Skin of body (tissue), 2 donors: ENCODE results near the gene SLC23A2. TPM values are rescaled to one million over a fixed set of nuclear protein-coding genes. Genes with fewer than 3 reads are reported as not detected.

Source experiments
- DNase-seq: peaks from one replicate; lab custom pipeline; 2025; lab: John Stamatoyannopoulos, UW
- total RNA-seq: library from RNA; depleted of rRNA; stranded (reverse); fragments of >200 nt; gene quantifications from one replicate; pipeline ENCODE4 v1.2.3, GENCODE V29; 2014

The SLC23A2 gene
- total RNA-seq, 1 donor from 2014 or later = 13.4 TPM

GRCh38 chr20:4846821-4847220, 154.5 kb downstream of the SLC23A2 start:
- no peak for DNase-seq

- DNase-seq = no peak
Observed at GRCh38 chr20:4844751-4845465, 156.4 kb downstream of the SLC23A2 start.

- DNase-seq = no peak
Observed at GRCh38 chr20:4844325-4844724, 157.0 kb downstream of the SLC23A2 start.

- no peak for DNase-seq
Observed at GRCh38 chr20:4840801-4841200, 160.5 kb downstream of the SLC23A2 start.

GRCh38 chr20:4838526-4838925, 162.8 kb downstream of the SLC23A2 start:
- DNase-seq = no peak

- DNase-seq = no peak
Observed at GRCh38 chr20:4837760-4838159, 163.6 kb downstream of the SLC23A2 start.

GRCh38 chr20:4836935-4837334, 164.4 kb downstream of the SLC23A2 start:
- DNase-seq = peak; percentile 9

GRCh38 chr20:4836473-4836872, 164.8 kb downstream of the SLC23A2 start:
- DNase-seq = no peak

- peak; percentile 94 for DNase-seq
Observed at GRCh38 chr20:4835244-4836177, 165.8 kb downstream of the SLC23A2 start.

- DNase-seq = peak; percentile 84
Observed at GRCh38 chr20:4833074-4833728, 168.1 kb downstream of the SLC23A2 start.

GRCh38 chr20:4832469-4832868, 168.8 kb downstream of the SLC23A2 start:
- no peak for DNase-seq

- no peak for DNase-seq
Observed at GRCh38 chr20:4830696-4831095, 170.6 kb downstream of the SLC23A2 start.

- DNase-seq = no peak
Observed at GRCh38 chr20:4830259-4830658, 171.1 kb downstream of the SLC23A2 start.

- DNase-seq = no peak
Observed at GRCh38 chr20:4829514-4830215, 171.6 kb downstream of the SLC23A2 start.

- DNase-seq = peak; percentile 35
Observed at GRCh38 chr20:4828830-4829513, 172.3 kb downstream of the SLC23A2 start.

- no peak for DNase-seq
Observed at GRCh38 chr20:4821590-4821989, 179.7 kb downstream of the SLC23A2 start.

GRCh38 chr20:4820806-4821518, 180.3 kb downstream of the SLC23A2 start:
- peak; percentile 65 for DNase-seq

GRCh38 chr20:4819901-4820300, 181.4 kb downstream of the SLC23A2 start:
- no peak for DNase-seq

- no peak for DNase-seq
Observed at GRCh38 chr20:4817230-4817671, 184.1 kb downstream of the SLC23A2 start.

- DNase-seq = no peak
Observed at GRCh38 chr20:4815628-4816027, 185.7 kb downstream of the SLC23A2 start.
